K562 (cell line): ENCODE results near the gene MPPED2. TPM values are rescaled to one million over a fixed set of nuclear protein-coding genes. Genes with fewer than 3 reads are reported as not detected.

Experiments
- ATAC-seq: fragments of 200-7000 bp; cut with Tn5 transposase; 3 replicates; pipeline ENCODE4 v1.9.1; 2020; ENCODE audit warnings: moderate library complexity
- BruUV-seq: library from RNA; stranded (reverse); fragments of 400-500 nt; replicated peaks from 2 replicates; lab custom pipeline; 2021; lab: Mats Ljungman, UMichigan
- CTCF ChIA-PET: fragments of 300-600 bp; formaldehyde crosslinking; extraction: SDS; loops from one replicate; lab custom pipeline; 2021; ENCODE audit warnings: low intra/inter-chr PET ratio; lab: Yijun Ruan, JAX
- POLR2A ChIA-PET: fragments of 300-600, 350-650 bp; sonication (Branson Sonifier 250); formaldehyde crosslinking; extraction: SDS; loops from one replicate; lab custom pipeline; 2021; ENCODE audit warnings: antibody characterized with exemption, inconsistent platforms; lab: Yijun Ruan, JAX
- DNase-seq, 4 experiments: peaks; one replicate each; pipeline versions ENCODE4 v3.0.0 to v3.0.0-alpha.2; 2011 to 2018; ENCODE audit warnings: low spot score in 3 of 4, mixed read lengths in 3 of 4; ENCODE audit errors: extremely low read depth in 1 of 4
- FAIRE-seq: peaks from 2 replicates; lab custom pipeline; 2011; peaks lifted over from hg19 to GRCh38; lab: Jason Lieb, UNC
- H2AFZ ChIP-seq: 2 replicates; pipeline ENCODE4 v1.6.0; 2011; ENCODE audit warnings: low read depth, low read length, control low read depth, inconsistent platforms
- H3K27ac ChIP-seq: fragments of 200-600 bp; 3 replicates; pipeline ENCODE4 v1.8.0; 2011; ENCODE audit warnings: low read depth, mild to moderate bottlenecking, control low read depth, inconsistent platforms, low read length, moderate library complexity, mixed read lengths; ENCODE audit errors: extremely low read depth
- H3K27me3 ChIP-seq, 2 experiments: fragments of 300-600 bp in 1 of 2; 2 replicates in 1 of 2; 3 replicates in 1 of 2; pipeline versions ENCODE4 v1.6.0 to v1.8.0; 2011; ENCODE audit warnings: inconsistent platforms in 2 of 2, low read length in 2 of 2, mild to moderate bottlenecking in 1 of 2, mixed read lengths in 1 of 2, moderate library complexity in 1 of 2; ENCODE audit not compliant: control insufficient read depth in 2 of 2, insufficient read depth in 2 of 2
- H3K36me3 ChIP-seq: fragments of 300-600 bp; 3 replicates; pipeline ENCODE4 v1.8.0; 2011; ENCODE audit warnings: mild to moderate bottlenecking, low read length, inconsistent platforms; ENCODE audit not compliant: control insufficient read depth, insufficient read depth
- H3K4me1 ChIP-seq, 2 experiments: fragments of 200-600 bp in 1 of 2; replicated peaks in 1 of 2; 2 replicates in 1 of 2; 3 replicates in 1 of 2; pipeline versions ENCODE4 v1.5.1 to v1.8.0; 2011; ENCODE audit warnings: inconsistent platforms in 2 of 2, low read length in 2 of 2, mild to moderate bottlenecking in 1 of 2, mixed read lengths in 1 of 2, moderate library complexity in 1 of 2; ENCODE audit not compliant: control insufficient read depth in 2 of 2, insufficient read depth in 2 of 2
- H3K4me2 ChIP-seq: 2 replicates; pipeline ENCODE4 v1.6.1; 2011; ENCODE audit warnings: low read length, control low read depth, inconsistent platforms, mixed read lengths; ENCODE audit not compliant: insufficient read depth
- H3K4me3 ChIP-seq: fragments of 200-600 bp; sonication (generic), shearing (Covaris generic); 2 replicates; pipeline ENCODE4 v1.5.1; 2016; ENCODE audit warnings: control low read depth, inconsistent platforms
- H3K79me2 ChIP-seq: fragments of 200-600 bp; 3 replicates; pipeline ENCODE4 v1.8.0; 2011; ENCODE audit warnings: low read length, inconsistent platforms; ENCODE audit not compliant: control insufficient read depth, insufficient read depth
- H3K9ac ChIP-seq, 2 experiments: 2 replicates each; pipeline versions ENCODE4 v1.6.0 to v1.6.1; 2011; ENCODE audit warnings: low read depth in 2 of 2, low read length in 2 of 2, control low read depth in 1 of 2, inconsistent platforms in 1 of 2, mild to moderate bottlenecking in 1 of 2, mixed read lengths in 1 of 2; ENCODE audit not compliant: insufficient read depth in 1 of 2
- H3K9me1 ChIP-seq: one replicate; pipeline ENCODE4 v1.6.0; 2011; ENCODE audit warnings: inconsistent platforms, mild to moderate bottlenecking, low read length, moderate library complexity; ENCODE audit not compliant: control insufficient read depth, insufficient read depth
- H3K9me3 ChIP-seq: replicated peaks from 2 replicates; pipeline ENCODE4 v1.5.1; 2011; ENCODE audit warnings: low read depth, low read length, inconsistent platforms; ENCODE audit not compliant: control insufficient read depth, insufficient read depth
- H4K20me1 ChIP-seq: replicated peaks from 2 replicates; pipeline ENCODE4 v1.6.1; 2011; ENCODE audit warnings: low read length, inconsistent platforms, mixed read lengths; ENCODE audit not compliant: control insufficient read depth, insufficient read depth
- MEIS2 ChIP-seq: fragments of 450-650 bp; IDR thresholded peaks from 2 replicates; pipeline ENCODE4 v1.6.1; 2014; ENCODE audit warnings: mild to moderate bottlenecking; ENCODE audit not compliant: partially characterized antibody
- MTA3 ChIP-seq: fragments of 450-650 bp; formaldehyde crosslinking; IDR thresholded peaks from 2 replicates; pipeline ENCODE4 v1.6.1; 2017; ENCODE audit warnings: mild to moderate bottlenecking, borderline replicate concordance
- NCOA1 ChIP-seq: fragments of 450-650 bp; IDR thresholded peaks from 2 replicates; pipeline ENCODE4 v1.6.1; 2016; ENCODE audit warnings: low read depth
- PBX2 ChIP-seq, 2 experiments: IDR thresholded peaks in 1 of 2; conservative IDR thresholded peaks in 1 of 2; 2 replicates each; pipeline ENCODE4 v1.6.1; 2016; ENCODE audit warnings: low read depth in 2 of 2, mild to moderate bottlenecking in 1 of 2, missing compliant biosample characterization in 1 of 2, missing genetic modification characterization in 1 of 2, moderate library complexity in 1 of 2
- REST ChIP-seq, 2 experiments: fragments of 450-650 bp; formaldehyde crosslinking in 1 of 2; IDR thresholded peaks; 2 replicates each; pipeline versions ENCODE4 v1.4.0 to v1.6.1; 2014 to 2020; ENCODE audit warnings: mild to moderate bottlenecking in 2 of 2, borderline replicate concordance in 1 of 2, low read depth in 1 of 2
- ZNF174 ChIP-seq: fragments of 250-450 bp; sonication (Bioruptor Pico); IDR thresholded peaks from 2 replicates; pipeline ENCODE4 v1.4.0; 2020; ENCODE audit warnings: mild to moderate bottlenecking
- ZNF184 ChIP-seq: sonication (generic); formaldehyde crosslinking; IDR thresholded peaks from 2 replicates; pipeline ENCODE4 v1.5.0; 2020; ENCODE audit warnings: missing genetic modification reagents
- WGBS: fragments of 100-300 bp; shearing (Covaris generic); methylation state at CpG from one replicate; pipeline ENCODE4 v1.1.6; 2016; ENCODE audit warnings: low coverage, mixed read lengths; ENCODE audit not compliant: insufficient coverage; ENCODE audit errors: missing lambda C conversion rate; 5-methylcytosine and 5-hydroxymethylcytosine counted together
- in situ Hi-C: fragments of 300-500 bp; cut with MboI; formaldehyde crosslinking; loops from 4 replicates; pipeline ENCODE4 v1.15.0; 2018; ENCODE audit warnings: inconsistent platforms, mixed read lengths
- intact Hi-C: fragments of 100-400 bp; cut with micrococcal nuclease; formaldehyde crosslinking; loops from 2 replicates; pipeline ENCODE4 v1.14.2; 2022
- polyA plus RNA-seq, 8 experiments: library from polyadenylated mRNA; depleted of rRNA in 4 of 8; stranded (reverse) in 5 of 8; unstranded in 3 of 8; fragments of >200 nt; fragmentation: Nextera tagmentation in 2 of 8; fragmentation: Illumina TruSeq in 1 of 8; extraction: Ambion mirVana in 2 of 8; extraction: Trizol in 1 of 8; gene quantifications; 2 replicates each; pipeline versions ENCODE4 v1.2.1 to v1.2.3, GENCODE V29; 2011 to 2014; ENCODE audit warnings: inconsistent platforms in 1 of 8, missing spikeins in 1 of 8
- total RNA-seq, 7 experiments: library from RNA; depleted of rRNA in 6 of 7; stranded (reverse); fragments of >200 nt in 6 of 7; fragmentation: Illumina TruSeq in 2 of 7; extraction: Trizol in 2 of 7; gene quantifications; 2 replicates each; pipeline versions ENCODE4 v1.2.1 to v1.2.3, GENCODE V29; 2011 to 2021; ENCODE audit warnings: low replicate concordance in 1 of 7

MPPED2 gene
- total and polyA plus RNA-seq, 9 of the 15 experiments (the other 6 are each of a cell fraction or from before 2014, with no cell fraction given), result not detected

- intact Hi-C loops, result no loop called here
- DNase-seq, result no peak
- Histone ChIP-seq H3K27ac (no peak overlapping the region), H3K4me2 (no peak overlapping the region), H3K27me3 (peaks cover 0 to 4% of the 10 kb centered on the region in 2 experiments; a peak in 3 of 5 replicates), H3K36me3 (no peaks in the 10 kb centered on the region), H3K9me1 (no peaks in the 10 kb centered on the region), H3K9me3 (no peaks in the 10 kb centered on the region), H4K20me1 (no peaks in the 10 kb centered on the region), H3K4me1 (no peaks in the 10 kb centered on the region), H3K9ac (no peak overlapping the region), H3K4me3 (no peak overlapping the region), H3K79me2 (no peaks in the 10 kb centered on the region), H2AFZ (no peak overlapping the region)
- FAIRE-seq, result no peak
- TF ChIP-seq NCOA1, result no peak
- TF ChIP-seq REST (IDR thresholded peaks at IDR 0.05; ENCODE audit: borderline replicate concordance), result no peak
- no peak for TF ChIP-seq REST (CRISPR knock-in tag; IDR thresholded peaks at IDR 0.05; ENCODE audit: low read depth)
- TF ChIP-seq ZNF174 (CRISPR knock-in tag), result no peak
- no peak for TF ChIP-seq MTA3
- peak; percentile 24 for TF ChIP-seq MEIS2
- TF ChIP-seq ZNF184 (CRISPR knock-in tag), result no peak
- no peak for TF ChIP-seq PBX2 (CRISPR knock-in tag; IDR thresholded peaks at IDR 0.05; ENCODE audit: low read depth)
- TF ChIP-seq PBX2 (tag; conservative IDR thresholded peaks at IDR 0.05; ENCODE audit: low read depth), result 0 out of 2 replicates have a peak, but pooled peaks have one; percentile 8
- CTCF ChIA-PET, result no interaction called here
- no TSS peak for BruUV-seq
- POLR2A ChIA-PET, result interaction anchor here (0.9 kb wide), 1 partner anchor 9 kb away, joined by 3 read pairs; no protein-coding TSS in a partner anchor
- WGBS, result 0% methylated on average over 9 of the region's 9 CpGs
- in situ Hi-C loops, result no loop called here
- ATAC-seq, result no peak
Observed at GRCh38 chr11:30447058-30447640, 139.0 kb downstream of the MPPED2 start.
